ENCODE measurements around the gene MAP6D1. TPM values are rescaled to one million over a fixed set of nuclear protein-coding genes. Genes with fewer than 3 reads are reported as not detected.

The MAP6D1 gene
- total RNA-seq, 1 experiment from 2014 or later: 1.1 TPM

- DNase-seq (ENCODE audit: unreplicated experiment): no peak
- no peaks in the 10 kb centered on the region for H3K27me3 Mint-ChIP-seq (ENCODE audit: insufficient read depth, unreplicated experiment)
These were observed 45.2 kb upstream of the MAP6D1 start for GRCh38 chr3:183870563-183870962.

GRCh38 chr3:183868796-183869195 is 43.4 kb upstream of the MAP6D1 start:
- no peak for TF ChIP-seq CTCF (IDR thresholded peaks at IDR 0.05; ENCODE audit: unreplicated experiment)
- no peak for DNase-seq (ENCODE audit: unreplicated experiment)
- Mint-ChIP-seq H3K27ac (ENCODE audit: low read depth, unreplicated experiment) (no peak overlapping the region), H3K4me3 (ENCODE audit: unreplicated experiment) (no peak overlapping the region), H3K27me3 (ENCODE audit: insufficient read depth, unreplicated experiment) (no peaks in the 10 kb centered on the region), H3K36me3 (ENCODE audit: insufficient read depth, unreplicated experiment) (peaks cover 42% of the 10 kb centered on the region), H3K4me1 (ENCODE audit: insufficient read depth, unreplicated experiment) (no peaks in the 10 kb centered on the region), H3K9me3 (ENCODE audit: unreplicated experiment) (no peaks in the 10 kb centered on the region)
- ChIA-PET CTCF (no interaction called here), POLR2A (interaction anchor here (1.3 kb wide), 1 partner anchor 14 kb away, joined by 3 read pairs; no protein-coding TSS in a partner anchor)
- no TSS peak for BruUV-seq (replicated peaks)
- intact Hi-C loops (cut with micrococcal nuclease): no loop called here

More at GRCh38 chr3:183870563-183870962, 45.2 kb upstream of the MAP6D1 start:
- no peak overlapping the region for H3K4me3 Mint-ChIP-seq (ENCODE audit: unreplicated experiment)
- no peaks in the 10 kb centered on the region for H3K9me3 Mint-ChIP-seq (ENCODE audit: unreplicated experiment)
- TF ChIP-seq CTCF (IDR thresholded peaks at IDR 0.05; ENCODE audit: unreplicated experiment): no peak
- ChIA-PET CTCF (interaction anchor here (0.6 to 2.7 kb wide), 2 partner anchors 14 to 74 kb away, joined by 3 to 8 read pairs; partner anchors contain the start of gene PARL), POLR2A (interaction anchor here (0.6 to 0.7 kb wide), 2 partner anchors 445 to 1115 kb away, joined by 3 read pairs; no protein-coding TSS in a partner anchor)
- peak overlapping the region; percentile 3 for H3K27ac Mint-ChIP-seq (ENCODE audit: low read depth, unreplicated experiment)
- BruUV-seq (replicated peaks): no TSS peak
- intact Hi-C loops (cut with micrococcal nuclease): no loop called here
- H3K4me1 Mint-ChIP-seq (ENCODE audit: insufficient read depth, unreplicated experiment): no peaks in the 10 kb centered on the region
- peaks cover 33% of the 10 kb centered on the region for H3K36me3 Mint-ChIP-seq (ENCODE audit: insufficient read depth, unreplicated experiment)

GRCh38 chr3:183862610-183863009 is 37.2 kb upstream of the MAP6D1 start:
- no peak for TF ChIP-seq CTCF (IDR thresholded peaks at IDR 0.05; ENCODE audit: unreplicated experiment)
- Mint-ChIP-seq H3K27me3 (ENCODE audit: insufficient read depth, unreplicated experiment) (no peaks in the 10 kb centered on the region), H3K9me3 (ENCODE audit: unreplicated experiment) (no peaks in the 10 kb centered on the region), H3K4me3 (ENCODE audit: unreplicated experiment) (no peak overlapping the region), H3K4me1 (ENCODE audit: insufficient read depth, unreplicated experiment) (no peaks in the 10 kb centered on the region), H3K36me3 (ENCODE audit: insufficient read depth, unreplicated experiment) (peaks cover 86% of the 10 kb centered on the region), H3K27ac (ENCODE audit: low read depth, unreplicated experiment) (no peak overlapping the region)
- CTCF ChIA-PET: no interaction called here
- POLR2A ChIA-PET: interaction anchor here (0.5 to 1.1 kb wide), 2 partner anchors 15 to 18 kb away, joined by 3 read pairs; no protein-coding TSS in a partner anchor
- DNase-seq (ENCODE audit: unreplicated experiment): no peak
- intact Hi-C loops (cut with micrococcal nuclease): no loop called here
- BruUV-seq (replicated peaks): no TSS peak

GRCh38 chr3:183857863-183858262 is 32.5 kb upstream of the MAP6D1 start:
- Mint-ChIP-seq H3K27me3 (ENCODE audit: insufficient read depth, unreplicated experiment) (no peaks in the 10 kb centered on the region), H3K9me3 (ENCODE audit: unreplicated experiment) (no peaks in the 10 kb centered on the region), H3K4me3 (ENCODE audit: unreplicated experiment) (no peak overlapping the region), H3K4me1 (ENCODE audit: insufficient read depth, unreplicated experiment) (no peaks in the 10 kb centered on the region), H3K27ac (ENCODE audit: low read depth, unreplicated experiment) (no peak overlapping the region), H3K36me3 (ENCODE audit: insufficient read depth, unreplicated experiment) (peaks cover 77% of the 10 kb centered on the region)
- no peak for TF ChIP-seq CTCF (IDR thresholded peaks at IDR 0.05; ENCODE audit: unreplicated experiment)
- no TSS peak for BruUV-seq (replicated peaks)
- CTCF ChIA-PET: no interaction called here
- POLR2A ChIA-PET: interaction anchor here (0.9 kb wide), 1 partner anchor 26 kb away, joined by 3 read pairs; no protein-coding TSS in a partner anchor
- intact Hi-C loops (cut with micrococcal nuclease): no loop called here
- no peak for DNase-seq (ENCODE audit: unreplicated experiment)
